Nephron (organoid): ENCODE measurements around the gene PAPOLA.
A peak's percentile ranks its signal among the peaks of the same experiment; 100 is the strongest.
"Not testable (repeated sequence)": the region's sequence is repeated elsewhere in the genome, so short reads cannot be mapped to it uniquely, and the experiment has no call there.

Experiments used
- H3K27ac Mint-ChIP-seq, 3 experiments: 2 replicates each; pipeline ENCODE4 v1.8.0; 2020; ENCODE audit warnings: mixed read lengths in 3 of 3, mild to moderate bottlenecking in 2 of 3, moderate library complexity in 1 of 3
- H3K27me3 Mint-ChIP-seq: 2 replicates; pipeline ENCODE4 v1.8.0; 2021; ENCODE audit warnings: low read depth, mild to moderate bottlenecking, moderate library complexity, mixed read lengths
- H3K36me3 Mint-ChIP-seq: 2 replicates; pipeline ENCODE4 v1.8.0; 2020; ENCODE audit warnings: low read depth, mixed read lengths
- H3K4me1 Mint-ChIP-seq: 2 replicates; pipeline ENCODE4 v1.8.0; 2020; ENCODE audit warnings: mixed read lengths
- H3K4me3 Mint-ChIP-seq, 3 experiments: 2 replicates each; pipeline ENCODE4 v1.8.0; 2020; ENCODE audit warnings: mild to moderate bottlenecking in 3 of 3, mixed read lengths in 3 of 3, moderate library complexity in 2 of 3
- H3K9me3 Mint-ChIP-seq: 2 replicates; pipeline ENCODE4 v1.8.0; 2020; ENCODE audit warnings: mixed read lengths
- TF ChIP-seq, protein P1 (sequence below), 3 experiments: fragments of 200-600 bp; sonication (generic); IDR thresholded peaks; one replicate each; pipeline ENCODE4 v1.5.0; 2021; ENCODE audit warnings: antibody characterized with exemption in 3 of 3; ENCODE audit not compliant: unreplicated experiment in 3 of 3

Gene PAPOLA

GRCh38 chr14:96494331-96494730 is 7.9 kb upstream of the PAPOLA start:
- Mint-ChIP-seq H3K27me3 (peaks cover 10% of the 10 kb centered on the region), H3K27ac (no peak overlapping the region), H3K36me3 (no peaks in the 10 kb centered on the region), H3K9me3 (no peaks in the 10 kb centered on the region), H3K4me3 (no peak overlapping the region), H3K4me1 (no peaks in the 10 kb centered on the region)
- TF ChIP-seq, protein P1, sequence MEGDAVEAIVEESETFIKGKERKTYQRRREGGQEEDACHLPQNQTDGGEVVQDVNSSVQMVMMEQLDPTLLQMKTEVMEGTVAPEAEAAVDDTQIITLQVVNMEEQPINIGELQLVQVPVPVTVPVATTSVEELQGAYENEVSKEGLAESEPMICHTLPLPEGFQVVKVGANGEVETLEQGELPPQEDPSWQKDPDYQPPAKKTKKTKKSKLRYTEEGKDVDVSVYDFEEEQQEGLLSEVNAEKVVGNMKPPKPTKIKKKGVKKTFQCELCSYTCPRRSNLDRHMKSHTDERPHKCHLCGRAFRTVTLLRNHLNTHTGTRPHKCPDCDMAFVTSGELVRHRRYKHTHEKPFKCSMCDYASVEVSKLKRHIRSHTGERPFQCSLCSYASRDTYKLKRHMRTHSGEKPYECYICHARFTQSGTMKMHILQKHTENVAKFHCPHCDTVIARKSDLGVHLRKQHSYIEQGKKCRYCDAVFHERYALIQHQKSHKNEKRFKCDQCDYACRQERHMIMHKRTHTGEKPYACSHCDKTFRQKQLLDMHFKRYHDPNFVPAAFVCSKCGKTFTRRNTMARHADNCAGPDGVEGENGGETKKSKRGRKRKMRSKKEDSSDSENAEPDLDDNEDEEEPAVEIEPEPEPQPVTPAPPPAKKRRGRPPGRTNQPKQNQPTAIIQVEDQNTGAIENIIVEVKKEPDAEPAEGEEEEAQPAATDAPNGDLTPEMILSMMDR (IDR thresholded peaks at IDR 0.05; ENCODE audit: unreplicated experiment in 3 of 3) = no peak

GRCh38 chr14:96497087-96497486 is 5.1 kb upstream of the PAPOLA start:
- no peaks in the 10 kb centered on the region for H3K4me1 Mint-ChIP-seq
- TF ChIP-seq, protein P1 (IDR thresholded peaks at IDR 0.05; ENCODE audit: unreplicated experiment in 3 of 3) = no peak
- no peak overlapping the region for H3K4me3 Mint-ChIP-seq
- no peaks in the 10 kb centered on the region for H3K36me3 Mint-ChIP-seq
- no peaks in the 10 kb centered on the region for H3K9me3 Mint-ChIP-seq
- H3K27ac Mint-ChIP-seq = no peak overlapping the region
- peaks cover 10% of the 10 kb centered on the region for H3K27me3 Mint-ChIP-seq

GRCh38 chr14:96497586-96497985 is 4.6 kb upstream of the PAPOLA start:
- H3K36me3 Mint-ChIP-seq = no peaks in the 10 kb centered on the region
- no peaks in the 10 kb centered on the region for H3K4me1 Mint-ChIP-seq
- no peak overlapping the region for H3K27ac Mint-ChIP-seq
- peaks cover 10% of the 10 kb centered on the region for H3K27me3 Mint-ChIP-seq
- no peaks in the 10 kb centered on the region for H3K9me3 Mint-ChIP-seq
- H3K4me3 Mint-ChIP-seq = no peak overlapping the region
- TF ChIP-seq, protein P1 (IDR thresholded peaks at IDR 0.05; ENCODE audit: unreplicated experiment in 3 of 3) = no peak

DNA sequence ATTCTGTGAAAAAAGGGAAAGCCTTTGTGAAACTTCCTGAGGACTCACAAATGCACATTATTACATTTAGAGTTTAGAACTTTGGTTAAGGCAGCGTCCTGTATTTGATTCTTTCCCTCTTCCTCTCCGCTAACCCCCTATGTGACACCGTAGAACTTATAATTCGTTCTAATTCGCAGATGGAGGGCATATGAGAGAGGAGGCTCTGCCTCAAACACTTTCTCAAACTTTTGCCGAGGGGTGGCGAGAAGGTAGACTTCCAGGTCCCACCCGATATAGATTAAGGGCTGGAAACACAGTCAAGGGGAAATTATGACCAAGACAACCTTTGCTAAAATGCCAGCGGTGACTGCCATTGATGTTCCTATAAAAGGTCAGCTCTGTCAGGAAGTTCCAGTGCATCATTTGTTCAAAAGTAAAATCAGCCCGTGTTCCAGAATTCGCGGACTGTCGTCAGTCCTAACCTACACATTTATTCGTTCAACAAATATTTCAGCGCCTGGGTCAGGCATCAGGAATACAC is 904 bp upstream of the PAPOLA start:
- peaks cover 22% of the 10 kb centered on the region for H3K36me3 Mint-ChIP-seq
- peaks cover 10% of the 10 kb centered on the region for H3K27me3 Mint-ChIP-seq
- peaks cover 3% of the 10 kb centered on the region for H3K9me3 Mint-ChIP-seq
- peaks cover 16% of the 10 kb centered on the region for H3K4me1 Mint-ChIP-seq
- peak overlapping the region; percentile 99 to 100 (median 100) for H3K4me3 Mint-ChIP-seq
- TF ChIP-seq, protein P1 (IDR thresholded peaks at IDR 0.05; ENCODE audit: unreplicated experiment in 3 of 3) = no peak
- peak overlapping the region; percentile 96 to 100 (median 97) for H3K27ac Mint-ChIP-seq

DNA sequence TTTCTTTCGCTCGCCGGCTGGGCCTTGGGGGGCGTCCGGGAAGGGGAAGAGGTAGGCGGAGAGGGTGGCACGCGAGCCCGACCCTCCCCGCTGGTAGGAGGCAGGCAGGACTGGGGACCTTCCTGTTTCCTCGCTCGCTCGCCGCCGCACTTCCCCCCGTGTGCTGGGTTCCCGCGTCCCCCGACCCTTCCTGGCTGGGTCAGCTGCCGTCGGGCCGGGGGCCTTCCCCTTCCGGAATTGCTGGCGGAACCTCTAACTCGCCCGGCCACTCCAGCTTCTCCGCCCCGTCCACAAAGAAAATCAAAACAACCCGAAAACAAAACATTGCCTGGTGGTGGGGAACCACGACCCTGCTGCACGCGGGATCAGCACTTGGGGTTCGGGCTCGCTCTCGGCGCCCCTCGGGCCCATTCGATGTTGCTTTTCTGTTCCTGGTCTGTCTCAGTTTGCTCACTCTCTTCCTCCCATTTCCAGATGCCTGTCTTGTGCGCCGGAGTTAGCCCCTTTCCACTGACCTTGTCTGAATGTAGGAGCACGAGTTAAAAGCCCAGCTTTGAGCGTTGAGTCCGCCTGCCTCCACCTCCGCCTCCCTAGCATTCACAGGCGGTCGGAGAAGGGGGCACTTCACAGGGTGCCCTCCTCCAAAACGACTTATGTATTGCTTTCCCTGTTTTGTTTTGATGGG is 581 bp downstream of the PAPOLA start:
- H3K36me3 Mint-ChIP-seq = peaks cover 22% of the 10 kb centered on the region
- H3K4me1 Mint-ChIP-seq = peaks cover 16% of the 10 kb centered on the region
- peaks cover 3% of the 10 kb centered on the region for H3K9me3 Mint-ChIP-seq
- peak overlapping the region; percentile 96 to 100 (median 97) for H3K27ac Mint-ChIP-seq
- TF ChIP-seq, protein P1 (IDR thresholded peaks at IDR 0.05; ENCODE audit: unreplicated experiment in 3 of 3) = no peak
- peak overlapping the region; percentile 99 to 100 (median 100) for H3K4me3 Mint-ChIP-seq
- H3K27me3 Mint-ChIP-seq = peaks cover 2% of the 10 kb centered on the region

DNA sequence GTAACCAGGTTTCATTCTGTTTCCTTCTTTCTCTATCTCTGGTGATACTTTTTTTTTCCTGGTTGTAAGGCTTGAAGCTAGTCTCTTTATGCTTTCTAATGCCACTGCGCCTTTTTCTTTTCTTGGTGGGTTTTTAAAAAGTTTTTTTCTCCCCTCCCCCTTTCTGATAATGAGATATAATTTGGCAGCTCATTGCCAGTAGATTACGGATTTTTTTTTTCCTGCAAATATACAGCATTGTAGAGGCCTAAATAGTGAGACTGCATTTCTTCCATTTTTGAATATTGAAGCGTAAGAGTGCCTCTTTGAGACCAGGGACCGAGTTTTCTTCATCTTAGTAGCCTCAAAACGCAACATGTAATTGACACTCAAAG is 1.1 kb downstream of the PAPOLA start:
- Mint-ChIP-seq H3K4me3 (peak overlapping the region; percentile 99 to 100 (median 100)), H3K27me3 (no peaks in the 10 kb centered on the region), H3K36me3 (peaks cover 22% of the 10 kb centered on the region), H3K9me3 (peaks cover 3% of the 10 kb centered on the region), H3K27ac (peak overlapping the region; percentile 96 to 100 (median 97)), H3K4me1 (peaks cover 16% of the 10 kb centered on the region)
- TF ChIP-seq, protein P1 (IDR thresholded peaks at IDR 0.05; ENCODE audit: unreplicated experiment in 3 of 3) = no peak

DNA sequence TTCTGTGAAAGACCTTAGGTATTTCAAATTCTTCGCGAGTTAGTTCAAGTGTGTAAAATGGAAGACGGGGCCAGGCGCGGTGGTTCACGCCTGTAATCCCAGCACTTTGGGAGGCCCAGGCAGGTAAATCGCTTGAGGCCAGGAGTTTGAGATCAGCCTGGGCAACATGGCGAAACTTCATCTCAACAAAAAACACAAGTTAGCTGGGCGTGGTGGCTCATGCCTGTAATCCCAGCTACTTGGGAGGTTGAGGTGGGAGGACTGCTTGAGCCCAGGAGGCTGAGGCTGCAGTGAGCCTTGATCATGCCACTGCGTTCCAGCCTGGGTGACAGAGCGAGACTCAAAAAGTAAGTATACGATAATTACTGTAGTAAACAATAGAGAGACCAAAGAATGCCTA is 2.2 kb downstream of the PAPOLA start:
- H3K27me3 Mint-ChIP-seq, H3K9me3 Mint-ChIP-seq: not testable (repeated sequence)
- peaks cover 22% of the 10 kb centered on the region for H3K36me3 Mint-ChIP-seq
- H3K4me1 Mint-ChIP-seq = peaks cover 16% of the 10 kb centered on the region
- peak overlapping the region in 1 of 3 experiments; percentile 100 for H3K27ac Mint-ChIP-seq
- H3K4me3 Mint-ChIP-seq = peak overlapping the region; percentile 99 to 100 (median 100)
